ENCODE results near the gene MAIP1. TPM values are rescaled to one million over a fixed set of nuclear protein-coding genes. Genes with fewer than 3 reads are reported as not detected.

MAIP1 gene
- polyA plus RNA-seq, 1 of the 3 experiments (the other 2 are of a cell fraction) = 11.5 TPM

DNA sequence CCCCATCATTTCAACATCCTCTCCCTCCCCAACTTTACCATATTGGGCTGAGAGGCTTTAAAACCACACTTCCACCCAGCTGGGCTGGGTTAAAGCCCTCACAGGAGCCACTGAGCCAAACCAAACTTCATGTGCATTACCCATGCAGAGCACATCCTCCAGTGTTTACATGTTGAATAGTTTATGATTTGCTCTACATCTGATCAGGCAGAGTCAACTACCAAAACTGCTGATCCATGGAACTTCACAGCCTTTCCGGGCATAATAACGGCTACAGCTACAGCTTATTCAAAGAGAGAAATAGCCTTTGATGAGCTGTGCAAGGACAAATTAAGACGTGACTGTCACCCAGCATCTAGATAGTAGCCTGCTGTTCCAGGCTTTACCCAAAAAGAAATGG is 39.0 kb downstream of the MAIP1 start:
- H3K27ac ChIP-seq (ENCODE audit: low read depth in 2 of 2, low read length in 1 of 2) = no peak overlapping the region
- H2AFZ ChIP-seq (ENCODE audit: low read depth) = no peak overlapping the region
- 68% methylated on average over 3 of the region's 3 CpGs for WGBS (ENCODE audit: low lambda C conversion rate)
- H4K20me1 ChIP-seq (ENCODE audit: insufficient read depth) = no peaks in the 10 kb centered on the region
- H3K4me2 ChIP-seq = no peak overlapping the region
- no peaks in the 10 kb centered on the region for H3K4me1 ChIP-seq (ENCODE audit: control insufficient read depth in 1 of 2, insufficient read depth in 2 of 2, low read depth in 1 of 2, low read length in 1 of 2)
- POLR2A ChIA-PET = no interaction called here
- H3K4me3 ChIP-seq (ENCODE audit: low read depth in 2 of 2, low read length in 1 of 2) = no peak overlapping the region
- no peak for TF ChIP-seq RFX5 (IDR thresholded peaks at IDR 0.05; ENCODE audit: low read length)
- TF ChIP-seq CHD2 (IDR thresholded peaks at IDR 0.05; ENCODE audit: low read length, partially characterized antibody) = no peak
- TF ChIP-seq, protein P1, sequence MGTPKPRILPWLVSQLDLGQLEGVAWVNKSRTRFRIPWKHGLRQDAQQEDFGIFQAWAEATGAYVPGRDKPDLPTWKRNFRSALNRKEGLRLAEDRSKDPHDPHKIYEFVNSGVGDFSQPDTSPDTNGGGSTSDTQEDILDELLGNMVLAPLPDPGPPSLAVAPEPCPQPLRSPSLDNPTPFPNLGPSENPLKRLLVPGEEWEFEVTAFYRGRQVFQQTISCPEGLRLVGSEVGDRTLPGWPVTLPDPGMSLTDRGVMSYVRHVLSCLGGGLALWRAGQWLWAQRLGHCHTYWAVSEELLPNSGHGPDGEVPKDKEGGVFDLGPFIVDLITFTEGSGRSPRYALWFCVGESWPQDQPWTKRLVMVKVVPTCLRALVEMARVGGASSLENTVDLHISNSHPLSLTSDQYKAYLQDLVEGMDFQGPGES (IDR thresholded peaks at IDR 0.05; ENCODE audit: low read depth, low read length) = no peak
- TF ChIP-seq ELF1 (IDR thresholded peaks at IDR 0.05) = no peak
- no peak for TF ChIP-seq FOXJ3 (CRISPR knock-in tag; IDR thresholded peaks at IDR 0.05)
- TF ChIP-seq RCOR1 (IDR thresholded peaks at IDR 0.05; ENCODE audit: low read length) = no peak
- TF ChIP-seq YY1 (IDR thresholded peaks at IDR 0.05; ENCODE audit: low read depth) = no peak
- TF ChIP-seq, protein P2, sequence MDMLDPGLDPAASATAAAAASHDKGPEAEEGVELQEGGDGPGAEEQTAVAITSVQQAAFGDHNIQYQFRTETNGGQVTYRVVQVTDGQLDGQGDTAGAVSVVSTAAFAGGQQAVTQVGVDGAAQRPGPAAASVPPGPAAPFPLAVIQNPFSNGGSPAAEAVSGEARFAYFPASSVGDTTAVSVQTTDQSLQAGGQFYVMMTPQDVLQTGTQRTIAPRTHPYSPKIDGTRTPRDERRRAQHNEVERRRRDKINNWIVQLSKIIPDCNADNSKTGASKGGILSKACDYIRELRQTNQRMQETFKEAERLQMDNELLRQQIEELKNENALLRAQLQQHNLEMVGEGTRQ (IDR thresholded peaks at IDR 0.05; ENCODE audit: borderline replicate concordance, low read depth, low read length) = no peak
- TF ChIP-seq, protein P3, sequence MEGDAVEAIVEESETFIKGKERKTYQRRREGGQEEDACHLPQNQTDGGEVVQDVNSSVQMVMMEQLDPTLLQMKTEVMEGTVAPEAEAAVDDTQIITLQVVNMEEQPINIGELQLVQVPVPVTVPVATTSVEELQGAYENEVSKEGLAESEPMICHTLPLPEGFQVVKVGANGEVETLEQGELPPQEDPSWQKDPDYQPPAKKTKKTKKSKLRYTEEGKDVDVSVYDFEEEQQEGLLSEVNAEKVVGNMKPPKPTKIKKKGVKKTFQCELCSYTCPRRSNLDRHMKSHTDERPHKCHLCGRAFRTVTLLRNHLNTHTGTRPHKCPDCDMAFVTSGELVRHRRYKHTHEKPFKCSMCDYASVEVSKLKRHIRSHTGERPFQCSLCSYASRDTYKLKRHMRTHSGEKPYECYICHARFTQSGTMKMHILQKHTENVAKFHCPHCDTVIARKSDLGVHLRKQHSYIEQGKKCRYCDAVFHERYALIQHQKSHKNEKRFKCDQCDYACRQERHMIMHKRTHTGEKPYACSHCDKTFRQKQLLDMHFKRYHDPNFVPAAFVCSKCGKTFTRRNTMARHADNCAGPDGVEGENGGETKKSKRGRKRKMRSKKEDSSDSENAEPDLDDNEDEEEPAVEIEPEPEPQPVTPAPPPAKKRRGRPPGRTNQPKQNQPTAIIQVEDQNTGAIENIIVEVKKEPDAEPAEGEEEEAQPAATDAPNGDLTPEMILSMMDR (IDR thresholded peaks at IDR 0.05) = no peak
- TF ChIP-seq RXRA (IDR thresholded peaks at IDR 0.05; ENCODE audit: borderline replicate concordance, low read depth) = no peak
- TF ChIP-seq GATA2 (CRISPR knock-in tag; IDR thresholded peaks at IDR 0.05) = no peak
- no peak for TF ChIP-seq EP300 (IDR thresholded peaks at IDR 0.05; ENCODE audit: borderline replicate concordance in 1 of 2, low read depth in 1 of 2, low read length in 1 of 2)
- no peak for TF ChIP-seq SIN3A (IDR thresholded peaks at IDR 0.05; ENCODE audit: borderline replicate concordance, low read depth, low read length)
- no peak for TF ChIP-seq MXI1 (IDR thresholded peaks at IDR 0.05; ENCODE audit: low read depth, low read length)
- no peak for DNase-seq
- H3F3A ChIP-seq (replicated peaks; ENCODE audit: insufficient read depth) = no peaks in the 10 kb centered on the region
- H3K79me2 ChIP-seq (ENCODE audit: insufficient read depth) = no peaks in the 10 kb centered on the region
- CTCF ChIA-PET = interaction anchor here (1.2 kb wide), 1 partner anchor 477 kb away, joined by 3 read pairs; no protein-coding TSS in a partner anchor
- H3K9me3 ChIP-seq = no peaks in the 10 kb centered on the region
- H3K27me3 ChIP-seq (ENCODE audit: insufficient read depth) = no peaks in the 10 kb centered on the region
- H3K9me2 ChIP-seq = no peaks in the 10 kb centered on the region
- no peaks in the 10 kb centered on the region for H3K36me3 ChIP-seq (replicated peaks in 1 of 2; ENCODE audit: control insufficient read depth in 1 of 2, insufficient read depth in 2 of 2, low read length in 1 of 2)
- no peak overlapping the region for H3K9ac ChIP-seq

DNA sequence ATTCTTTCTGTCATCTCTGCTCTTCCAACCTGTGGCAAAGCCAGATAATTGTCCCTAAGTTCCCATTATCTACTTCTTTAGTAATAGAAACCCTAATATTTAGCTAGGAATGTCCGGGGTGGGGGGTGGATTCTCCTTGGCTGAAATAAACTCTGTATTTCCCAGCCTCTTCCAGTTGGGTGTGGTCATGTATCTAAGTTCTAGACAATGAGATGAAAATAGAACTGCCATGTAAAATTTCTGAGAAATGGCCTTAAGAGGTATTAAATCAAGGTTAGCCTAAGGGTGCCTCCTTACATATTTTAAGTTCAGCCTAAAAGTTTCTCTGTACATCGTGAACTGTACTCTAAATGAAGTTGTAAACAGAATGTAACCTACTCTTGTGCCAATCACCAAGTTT is 39.5 kb downstream of the MAIP1 start:
- no peak overlapping the region for H3K4me3 ChIP-seq (ENCODE audit: low read depth in 2 of 2, low read length in 1 of 2)
- no peak for DNase-seq
- POLR2A ChIA-PET = no interaction called here
- no peaks in the 10 kb centered on the region for H3F3A ChIP-seq (replicated peaks; ENCODE audit: insufficient read depth)
- H3K27ac ChIP-seq (ENCODE audit: low read depth in 2 of 2, low read length in 1 of 2) = no peak overlapping the region
- no peak overlapping the region for H3K4me2 ChIP-seq
- H4K20me1 ChIP-seq (ENCODE audit: insufficient read depth) = no peaks in the 10 kb centered on the region
- H3K9ac ChIP-seq = no peak overlapping the region
- H3K4me1 ChIP-seq (ENCODE audit: control insufficient read depth in 1 of 2, insufficient read depth in 2 of 2, low read depth in 1 of 2, low read length in 1 of 2) = no peaks in the 10 kb centered on the region
- H3K79me2 ChIP-seq (ENCODE audit: insufficient read depth) = no peaks in the 10 kb centered on the region
- TF ChIP-seq ELF1 (IDR thresholded peaks at IDR 0.05) (no peak), YY1 (IDR thresholded peaks at IDR 0.05; ENCODE audit: low read depth) (no peak), TEAD4 (IDR thresholded peaks at IDR 0.05; ENCODE audit: borderline replicate concordance, insufficient read depth) (no peak)
- TF ChIP-seq, protein P2 (IDR thresholded peaks at IDR 0.05; ENCODE audit: borderline replicate concordance, low read depth, low read length) = no peak
- H3K9me2 ChIP-seq = no peaks in the 10 kb centered on the region
- H3K9me3 ChIP-seq = no peaks in the 10 kb centered on the region
- CTCF ChIA-PET = no interaction called here
- no peaks in the 10 kb centered on the region for H3K36me3 ChIP-seq (replicated peaks in 1 of 2; ENCODE audit: control insufficient read depth in 1 of 2, insufficient read depth in 2 of 2, low read length in 1 of 2)
- no peak overlapping the region for H2AFZ ChIP-seq (ENCODE audit: low read depth)
- H3K27me3 ChIP-seq (ENCODE audit: insufficient read depth) = no peaks in the 10 kb centered on the region
- 29% methylated on average over 2 of the region's 2 CpGs for WGBS (ENCODE audit: low lambda C conversion rate)
